Measurements from ENCODE around the gene PDE11A. TPM values are rescaled to one million over a fixed set of nuclear protein-coding genes. Genes with fewer than 3 reads are reported as not detected.

PDE11A gene
- total RNA-seq, 1 experiment from 2014 or later: 0.61 TPM

DNA sequence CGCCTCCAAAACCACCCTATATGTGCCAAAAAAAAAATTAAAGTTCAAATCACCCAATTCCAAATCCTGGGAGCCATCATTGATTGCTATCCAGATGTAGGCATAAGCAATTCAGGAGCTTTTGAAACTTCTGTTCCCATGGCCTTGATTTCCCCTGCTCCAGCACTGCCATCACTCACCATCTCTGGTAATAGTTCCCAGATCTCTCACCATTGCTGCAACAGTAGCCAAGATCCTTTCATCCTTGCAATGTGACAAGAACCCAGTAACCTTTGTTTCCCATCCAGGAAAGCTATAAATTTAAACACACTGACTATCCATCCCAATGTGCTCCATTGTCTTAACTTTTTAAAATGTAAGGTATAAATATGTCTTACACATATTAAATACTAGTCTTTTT is 155.4 kb downstream of the PDE11A start (continued):
- no peak for TF ChIP-seq YY1 (IDR thresholded peaks at IDR 0.05; ENCODE audit: extremely low read depth, insufficient replicate concordance, low read depth, low read length)
- TF ChIP-seq POLR2AphosphoS5 (IDR thresholded peaks at IDR 0.05; ENCODE audit: low read depth, low read length): no peak

DNA sequence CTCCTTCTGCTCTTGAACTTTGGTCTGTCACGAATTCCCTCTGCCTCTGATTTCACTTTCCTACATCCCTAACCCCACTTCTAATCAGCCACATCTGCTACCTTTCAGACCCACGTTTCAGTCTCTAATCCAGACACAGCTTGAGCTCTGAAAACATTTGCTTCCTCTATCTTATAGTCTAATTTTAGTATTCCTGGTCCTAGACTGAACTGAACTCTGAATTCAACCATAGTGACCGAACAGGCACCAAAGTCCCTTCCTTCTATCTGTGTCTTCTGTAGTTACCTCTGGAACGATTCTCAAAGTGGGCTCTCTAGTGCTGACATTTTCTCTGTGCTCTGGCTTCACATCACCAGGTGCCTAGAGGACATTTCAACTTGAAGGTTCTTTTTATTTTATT is 156.2 kb downstream of the PDE11A start:
- Histone ChIP-seq H3K9me2 (ENCODE audit: insufficient read depth) (no peaks in the 10 kb centered on the region), H3K9me3 (ENCODE audit: control insufficient read depth in 1 of 2, insufficient read depth in 1 of 2, low read depth in 1 of 2, low read length in 2 of 2) (no peaks in the 10 kb centered on the region), H3K27ac (ENCODE audit: low read depth, low read length) (no peak overlapping the region), H3K9ac (ENCODE audit: low read length) (no peak overlapping the region), H3K27me3 (ENCODE audit: insufficient read depth, low read length) (no peaks in the 10 kb centered on the region), H2AFZ (ENCODE audit: low read depth, low read length, poor library complexity, severe bottlenecking) (no peak overlapping the region), H3K36me3 (ENCODE audit: control insufficient read depth in 1 of 2, insufficient read depth in 2 of 2, low read length in 2 of 2) (no peaks in the 10 kb centered on the region), H4K20me1 (ENCODE audit: insufficient read depth) (no peaks in the 10 kb centered on the region), H3K4me3 (replicated peaks in 1 of 2; ENCODE audit: low read depth in 1 of 2, low read length in 2 of 2) (no peak overlapping the region), H3K4me1 (ENCODE audit: control insufficient read depth in 1 of 2, insufficient read depth in 2 of 2, low read length in 2 of 2) (no peaks in the 10 kb centered on the region), H3K79me2 (ENCODE audit: insufficient read depth, low read length) (no peaks in the 10 kb centered on the region), H3K4me2 (ENCODE audit: low read length) (no peak overlapping the region)
- ChIA-PET RAD21 (ENCODE audit: low non-redundant PET in 1 of 2, low total read pairs in 2 of 2, uncharacterized antibody in 2 of 2, unreplicated experiment in 2 of 2) (no interaction called here), POLR2A (interaction anchor here (0.7 kb wide), 1 partner anchor 23 kb away, joined by 4 read pairs; no protein-coding TSS in a partner anchor), CTCF (no interaction called here)
- DNase-seq (ENCODE audit: low read depth, low spot score) (no peak), ATAC-seq (no peak)
- intact Hi-C loops (cut with micrococcal nuclease): no loop called here
- TF ChIP-seq, protein P1, sequence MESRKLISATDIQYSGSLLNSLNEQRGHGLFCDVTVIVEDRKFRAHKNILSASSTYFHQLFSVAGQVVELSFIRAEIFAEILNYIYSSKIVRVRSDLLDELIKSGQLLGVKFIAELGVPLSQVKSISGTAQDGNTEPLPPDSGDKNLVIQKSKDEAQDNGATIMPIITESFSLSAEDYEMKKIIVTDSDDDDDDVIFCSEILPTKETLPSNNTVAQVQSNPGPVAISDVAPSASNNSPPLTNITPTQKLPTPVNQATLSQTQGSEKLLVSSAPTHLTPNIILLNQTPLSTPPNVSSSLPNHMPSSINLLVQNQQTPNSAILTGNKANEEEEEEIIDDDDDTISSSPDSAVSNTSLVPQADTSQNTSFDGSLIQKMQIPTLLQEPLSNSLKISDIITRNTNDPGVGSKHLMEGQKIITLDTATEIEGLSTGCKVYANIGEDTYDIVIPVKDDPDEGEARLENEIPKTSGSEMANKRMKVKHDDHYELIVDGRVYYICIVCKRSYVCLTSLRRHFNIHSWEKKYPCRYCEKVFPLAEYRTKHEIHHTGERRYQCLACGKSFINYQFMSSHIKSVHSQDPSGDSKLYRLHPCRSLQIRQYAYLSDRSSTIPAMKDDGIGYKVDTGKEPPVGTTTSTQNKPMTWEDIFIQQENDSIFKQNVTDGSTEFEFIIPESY (IDR thresholded peaks at IDR 0.05; ENCODE audit: extremely low read depth, insufficient replicate concordance, low read length): no peak
- TF ChIP-seq ZNF274 (IDR thresholded peaks at IDR 0.05; ENCODE audit: low read depth, low read length) (no peak), EZH2phosphoT487 (IDR thresholded peaks at IDR 0.05; ENCODE audit: borderline replicate concordance) (no peak), JUND (IDR thresholded peaks at IDR 0.05) (no peak), POLR2A (IDR thresholded peaks at IDR 0.05; ENCODE audit: borderline replicate concordance, extremely low read depth, insufficient read depth, insufficient read length) (no peak), RAD21 (IDR thresholded peaks at IDR 0.05; ENCODE audit: low read depth) (no peak), ELF1 (IDR thresholded peaks at IDR 0.05; ENCODE audit: borderline replicate concordance, low read depth) (no peak), FOSL1 (IDR thresholded peaks at IDR 0.05; ENCODE audit: low read depth) (no peak), SIN3A (IDR thresholded peaks at IDR 0.05; ENCODE audit: low read depth) (no peak), CBX3 (IDR thresholded peaks at IDR 0.05; ENCODE audit: low read depth) (no peak), YY1 (IDR thresholded peaks at IDR 0.05; ENCODE audit: extremely low read depth, insufficient replicate concordance, low read depth, low read length) (no peak), EGR1 (IDR thresholded peaks at IDR 0.05; ENCODE audit: low read depth) (no peak), ZFX (IDR thresholded peaks at IDR 0.05) (no peak), SP1 (IDR thresholded peaks at IDR 0.05; ENCODE audit: low read depth) (no peak), SRF (IDR thresholded peaks at IDR 0.05; ENCODE audit: low read depth) (no peak)
- TF ChIP-seq, protein P2, sequence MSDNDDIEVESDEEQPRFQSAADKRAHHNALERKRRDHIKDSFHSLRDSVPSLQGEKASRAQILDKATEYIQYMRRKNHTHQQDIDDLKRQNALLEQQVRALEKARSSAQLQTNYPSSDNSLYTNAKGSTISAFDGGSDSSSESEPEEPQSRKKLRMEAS (IDR thresholded peaks at IDR 0.05): no peak
- TF ChIP-seq, protein P3, sequence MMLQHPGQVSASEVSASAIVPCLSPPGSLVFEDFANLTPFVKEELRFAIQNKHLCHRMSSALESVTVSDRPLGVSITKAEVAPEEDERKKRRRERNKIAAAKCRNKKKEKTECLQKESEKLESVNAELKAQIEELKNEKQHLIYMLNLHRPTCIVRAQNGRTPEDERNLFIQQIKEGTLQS (IDR thresholded peaks at IDR 0.05): no peak
- TF ChIP-seq, protein P4, sequence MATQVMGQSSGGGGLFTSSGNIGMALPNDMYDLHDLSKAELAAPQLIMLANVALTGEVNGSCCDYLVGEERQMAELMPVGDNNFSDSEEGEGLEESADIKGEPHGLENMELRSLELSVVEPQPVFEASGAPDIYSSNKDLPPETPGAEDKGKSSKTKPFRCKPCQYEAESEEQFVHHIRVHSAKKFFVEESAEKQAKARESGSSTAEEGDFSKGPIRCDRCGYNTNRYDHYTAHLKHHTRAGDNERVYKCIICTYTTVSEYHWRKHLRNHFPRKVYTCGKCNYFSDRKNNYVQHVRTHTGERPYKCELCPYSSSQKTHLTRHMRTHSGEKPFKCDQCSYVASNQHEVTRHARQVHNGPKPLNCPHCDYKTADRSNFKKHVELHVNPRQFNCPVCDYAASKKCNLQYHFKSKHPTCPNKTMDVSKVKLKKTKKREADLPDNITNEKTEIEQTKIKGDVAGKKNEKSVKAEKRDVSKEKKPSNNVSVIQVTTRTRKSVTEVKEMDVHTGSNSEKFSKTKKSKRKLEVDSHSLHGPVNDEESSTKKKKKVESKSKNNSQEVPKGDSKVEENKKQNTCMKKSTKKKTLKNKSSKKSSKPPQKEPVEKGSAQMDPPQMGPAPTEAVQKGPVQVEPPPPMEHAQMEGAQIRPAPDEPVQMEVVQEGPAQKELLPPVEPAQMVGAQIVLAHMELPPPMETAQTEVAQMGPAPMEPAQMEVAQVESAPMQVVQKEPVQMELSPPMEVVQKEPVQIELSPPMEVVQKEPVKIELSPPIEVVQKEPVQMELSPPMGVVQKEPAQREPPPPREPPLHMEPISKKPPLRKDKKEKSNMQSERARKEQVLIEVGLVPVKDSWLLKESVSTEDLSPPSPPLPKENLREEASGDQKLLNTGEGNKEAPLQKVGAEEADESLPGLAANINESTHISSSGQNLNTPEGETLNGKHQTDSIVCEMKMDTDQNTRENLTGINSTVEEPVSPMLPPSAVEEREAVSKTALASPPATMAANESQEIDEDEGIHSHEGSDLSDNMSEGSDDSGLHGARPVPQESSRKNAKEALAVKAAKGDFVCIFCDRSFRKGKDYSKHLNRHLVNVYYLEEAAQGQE (IDR thresholded peaks at IDR 0.05; ENCODE audit: low read depth): no peak
- no TSS peak for BruUV-seq (replicated peaks)
